Hepatocyte (in vitro differentiated cells): Measurements from ENCODE around the gene ITGB7.

Experiments used
- CTCF ChIP-seq: fragments of 200-600 bp; sonication (generic); IDR thresholded peaks from 2 replicates; pipeline ENCODE4 v1.5.1; 2016; ENCODE audit warnings: antibody characterized with exemption, mild to moderate bottlenecking; ENCODE audit not compliant: poor library complexity
- EZH2phosphoT487 ChIP-seq: fragments of 200-600 bp; sonication (generic); IDR thresholded peaks from one replicate; pipeline ENCODE4 v1.6.1; 2018; ENCODE audit warnings: antibody characterized with exemption, mild to moderate bottlenecking, low read depth, moderate library complexity; ENCODE audit not compliant: unreplicated experiment, severe bottlenecking

GRCh38 chr12:53191096-53191884, 15.8 kb downstream of the ITGB7 start:
- TF ChIP-seq CTCF, result no peak
- TF ChIP-seq EZH2phosphoT487, result no peak
